Measurements from ENCODE around the gene SLC25A25.

Gene SLC25A25

GRCh38 chr9:128145536-128145935, 77.5 kb downstream of the SLC25A25 start:
- no peak for DNase-seq (ENCODE audit: low spot score)

- no peak for DNase-seq (ENCODE audit: low spot score)
These were observed 77.9 kb downstream of the SLC25A25 start for GRCh38 chr9:128145951-128146351.

GRCh38 chr9:128146591-128147120, 78.6 kb downstream of the SLC25A25 start:
- DNase-seq (ENCODE audit: low spot score), result no peak

GRCh38 chr9:128148509-128149000, 80.5 kb downstream of the SLC25A25 start:
- DNase-seq (ENCODE audit: low spot score), result no peak

- DNase-seq (ENCODE audit: low spot score), result no peak
These were observed 81.1 kb downstream of the SLC25A25 start, which contains the start of gene LCN2 for GRCh38 chr9:128149001-128149701. Gene LCN2, plus strand, starts transcription at chr9:128149453. Its CDS starts 73 bp downstream, at chr9:128149526.

- no peak for DNase-seq (ENCODE audit: low spot score)
These were observed 82.0 kb downstream of the SLC25A25 start for GRCh38 chr9:128149951-128150593.

- peak; percentile 25 for DNase-seq (ENCODE audit: low spot score)
These were observed 82.7 kb downstream of the SLC25A25 start for GRCh38 chr9:128150594-128151308.

- no peak for DNase-seq (ENCODE audit: low spot score)
These were observed 83.5 kb downstream of the SLC25A25 start for GRCh38 chr9:128151309-128152132.

GRCh38 chr9:128152133-128153059, 84.4 kb downstream of the SLC25A25 start:
- no peak for DNase-seq (ENCODE audit: low spot score)

- no peak for DNase-seq (ENCODE audit: low spot score)
These were observed 85.3 kb downstream of the SLC25A25 start for GRCh38 chr9:128153060-128153946.

GRCh38 chr9:128153947-128154695, 86.1 kb downstream of the SLC25A25 start:
- DNase-seq (ENCODE audit: low spot score), result no peak

GRCh38 chr9:128155736-128156500, 87.9 kb downstream of the SLC25A25 start:
- DNase-seq (ENCODE audit: low spot score), result no peak
